ENCODE results near the gene CNMD.

GRCh38 chr13:52686376-52686775 lies 53.2 kb downstream of the CNMD start:
- no peak for TF ChIP-seq POLR2A (IDR thresholded peaks at IDR 0.05; ENCODE audit: low read depth)
- no peak for TF ChIP-seq EP300 (IDR thresholded peaks at IDR 0.05)
